Heart left ventricle (tissue), 16 donors: Measurements from ENCODE around the gene FOXE1. TPM values are rescaled to one million over a fixed set of nuclear protein-coding genes. Genes with fewer than 3 reads are reported as not detected.

Source experiments
- ATAC-seq, 4 donors: fragments of 200-7000 bp; cut with Tn5 transposase; one replicate each; pipeline ENCODE4 v1.9.1; 2020 to 2022; ENCODE audit warnings: moderate library complexity in 4 of 4, mild to moderate bottlenecking in 3 of 4, moderate number of reproducible peaks in 1 of 4
- DNase-seq, 5 donors: peaks; one replicate each; pipeline ENCODE4 v3.0.0-alpha.2; 2020
- H3K27ac ChIP-seq, 12 donors: fragments of 200-600 bp; sonication (generic) in 4 of 12; one replicate each; pipeline versions ENCODE4 v1.5.0 to v1.8.0; 2016 to 2022; ENCODE audit warnings: mild to moderate bottlenecking in 2 of 12
- H3K27me3 ChIP-seq, 9 donors: fragments of 200-600 bp; sonication (generic) in 2 of 9; one replicate each; pipeline versions ENCODE4 v1.5.1 to v1.8.0; 2016 to 2022; ENCODE audit warnings: mild to moderate bottlenecking in 3 of 9
- H3K36me3 ChIP-seq, 9 donors: fragments of 200-600 bp; sonication (generic) in 2 of 9; one replicate each; pipeline versions ENCODE4 v1.5.0 to v1.8.0; 2018 to 2022; ENCODE audit warnings: mild to moderate bottlenecking in 2 of 9
- H3K4me1 ChIP-seq, 12 donors: fragments of 200-600 bp; sonication (generic) in 4 of 12; one replicate each; pipeline versions ENCODE4 v1.5.0 to v1.8.0; 2016 to 2022; ENCODE audit warnings: mild to moderate bottlenecking in 3 of 12
- H3K4me3 ChIP-seq, 12 donors: fragments of 200-600 bp; sonication (generic) in 4 of 12; one replicate each; pipeline versions ENCODE4 v1.5.0 to v1.8.0; 2017 to 2022; ENCODE audit warnings: mild to moderate bottlenecking in 9 of 12, moderate library complexity in 4 of 12
- H3K9me3 ChIP-seq, 12 donors: fragments of 200-600 bp; sonication (generic) in 4 of 12; one replicate each; pipeline versions ENCODE4 v1.5.0 to v1.8.0; 2016 to 2022; ENCODE audit warnings: mild to moderate bottlenecking in 1 of 12
- CTCF ChIP-seq, 12 donors: fragments of 200-600 bp; sonication (generic) in 4 of 12; IDR thresholded peaks; one replicate each; pipeline versions ENCODE4 v1.5.0 to v1.8.0; 2018 to 2022; ENCODE audit warnings: antibody characterized with exemption in 12 of 12, mild to moderate bottlenecking in 5 of 12
- POLR2A ChIP-seq, 2 donors: fragments of 450-650 bp; IDR thresholded peaks; one replicate each; pipeline ENCODE4 v1.6.1; 2017; ENCODE audit warnings: antibody characterized with exemption in 2 of 2, mild to moderate bottlenecking in 2 of 2, moderate library complexity in 2 of 2
- WGBS, 4 donors: extraction: QIAGEN DNeasy Blood & Tissue Kit in 2 of 4; methylation state at CpG; one replicate each; pipeline versions ENCODE4 v1.1.5 to v1.1.7; 2013 to 2018; 5-methylcytosine and 5-hydroxymethylcytosine counted together
- intact Hi-C, 10 donors: fragments of 100-400 bp; cut with DNase I; formaldehyde crosslinking; loops; one replicate each; pipeline versions ENCODE4 v1.11.1 to v1.14.2; 2022
- polyA plus RNA-seq, 2 donors: library from polyadenylated mRNA; stranded (reverse); fragments of 200-250 nt; gene quantifications; one replicate each; pipeline ENCODE4 v1.2.3, GENCODE V29; 2013
- total RNA-seq, 9 donors: library from RNA; depleted of rRNA in 2 of 9; stranded (reverse); fragments of >200 nt in 2 of 9; fragmentation: NEBNext Ultra II Directional in 3 of 9; extraction: Animal tissue kit (Norgen Biotek cat#: 25700) in 3 of 9; gene quantifications; one replicate each; pipeline versions ENCODE4 v1.1.0 to v1.2.4, GENCODE V29; 2016 to 2023
- donor health status: ischemic (EF 13 %, LVEDD 7.1; RV severe dilation, severe dysfunction).
- donor health status: healthy with polysubstance abuse.
- donor health status: DM: no; HTN: yes; CAD: no.
- donor health status: DM: no; HTN: no; CAD: no.
- donor health status: ischemic (EF 25% LVEDD 6.9; RV normal size, moderate dysfunction).
- donor health status: ischemic (EF 25% LVEDD 5.7; RV mildly dilated, moderate dysfunction).
- donor health status: healthy.
- donor health status: DM: yes; HTN: yes; CAD: no.
- donor health status: ischemic (EF 35%, LVEDD 5.7; RV mildly dilated, moderate dysfunction).
- donor health status: nonischemic (EF 11% LVEDD 7.7; RV severe dilation, severe dysfunction).
- donor health status: DM: yes; HTN: yes; CAD: no.
- donor health status: PGD.
- donor health status: ischemic (EF 29% LVEDD 5.4; RV normal size, mild dysfunction).
- donor health status: nonischemic (EF 23%, LVEDD 6.1; RV moderate dilation, normal function).

FOXE1 gene
- total and polyA plus RNA-seq, 11 donors: not detected

GRCh38 chr9:97853844-97854695 is 1.0 kb downstream of the FOXE1 start:
- H3K9me3 ChIP-seq: no peaks in the 10 kb centered on the region
- intact Hi-C loops: no loop called here
- DNase-seq (no peak), ATAC-seq (peak in 1 of 4 donors; percentile 28)
- TF ChIP-seq CTCF (IDR thresholded peaks at IDR 0.05) (peak in 2 of 12 donors; percentile 11 to 16), POLR2A (IDR thresholded peaks at IDR 0.05) (no peak)
- 2 to 4% (median 3%) methylated on average over 19 to 125 of the region's 125 CpGs for WGBS, 4 donors
- H3K4me3 ChIP-seq: peak overlapping the region in 11 of 12 donors; percentile 6 to 53 (median 33)
- H3K4me1 ChIP-seq: peaks cover 0 to 47% (median 12%) of the 10 kb centered on the region in 12 donors
- no peaks in the 10 kb centered on the region for H3K36me3 ChIP-seq
- H3K27ac ChIP-seq: no peak overlapping the region
- peaks cover 79 to 100% (median 97%) of the 10 kb centered on the region in 9 donors for H3K27me3 ChIP-seq

GRCh38 chr9:97854696-97855485 is 1.9 kb downstream of the FOXE1 start:
- Histone ChIP-seq H3K27ac (no peak overlapping the region), H3K4me1 (peaks cover 0 to 45% (median 12%) of the 10 kb centered on the region in 12 donors), H3K4me3 (peak overlapping the region in 1 of 12 donors; percentile 53), H3K27me3 (peaks cover 75 to 100% (median 97%) of the 10 kb centered on the region in 9 donors), H3K36me3 (no peaks in the 10 kb centered on the region), H3K9me3 (no peaks in the 10 kb centered on the region)
- ATAC-seq (no peak), DNase-seq (no peak)
- TF ChIP-seq POLR2A (IDR thresholded peaks at IDR 0.05) (no peak), CTCF (IDR thresholded peaks at IDR 0.05) (no peak)
- 6 to 11% (median 8%) methylated on average over 35 to 71 of the region's 71 CpGs for WGBS, 4 donors
- intact Hi-C loops: no loop called here

GRCh38 chr9:97855486-97855875 is 2.5 kb downstream of the FOXE1 start:
- no peaks in the 10 kb centered on the region for H3K9me3 ChIP-seq
- intact Hi-C loops: no loop called here
- 4 to 17% (median 10%) methylated on average over 8 of the region's 8 CpGs for WGBS, 4 donors
- no peak overlapping the region for H3K4me3 ChIP-seq
- ATAC-seq: no peak
- DNase-seq: no peak
- H3K27ac ChIP-seq: no peak overlapping the region
- peaks cover 73 to 100% (median 95%) of the 10 kb centered on the region in 9 donors for H3K27me3 ChIP-seq
- H3K36me3 ChIP-seq: no peaks in the 10 kb centered on the region
- peaks cover 0 to 45% (median 12%) of the 10 kb centered on the region in 12 donors for H3K4me1 ChIP-seq
- TF ChIP-seq POLR2A (IDR thresholded peaks at IDR 0.05): no peak
- TF ChIP-seq CTCF (IDR thresholded peaks at IDR 0.05): no peak

DNA sequence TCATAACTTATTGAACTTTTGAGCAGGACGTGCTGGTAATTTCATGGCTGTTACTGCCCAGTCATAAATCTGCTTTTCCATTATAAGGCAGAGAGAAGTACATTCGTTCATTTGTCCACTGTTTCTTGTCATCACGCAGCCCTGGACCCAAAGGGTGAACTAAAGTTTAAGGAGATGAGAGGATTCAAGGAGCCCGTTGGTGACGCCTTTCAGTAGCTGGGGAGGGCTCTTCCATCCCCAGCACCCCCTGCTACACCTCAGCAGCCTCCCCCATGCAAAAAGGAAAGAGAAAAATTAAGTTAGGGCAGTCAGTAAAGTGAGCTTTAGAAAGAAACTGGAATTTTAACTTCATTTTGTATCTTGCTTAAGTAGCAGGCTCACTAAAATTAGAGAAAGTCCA is 2.9 kb downstream of the FOXE1 start:
- Histone ChIP-seq H3K27ac (no peak overlapping the region), H3K27me3 (peaks cover 72 to 100% (median 95%) of the 10 kb centered on the region in 9 donors)
- ATAC-seq: no peak

More for the DNA sequence above, 2.9 kb downstream of the FOXE1 start:
- TF ChIP-seq POLR2A (IDR thresholded peaks at IDR 0.05) (no peak), CTCF (IDR thresholded peaks at IDR 0.05) (no peak)
- WGBS, 4 donors: 16 to 22% (median 18%) methylated on average over 5 of the region's 5 CpGs
- peaks cover 0 to 45% (median 12%) of the 10 kb centered on the region in 12 donors for H3K4me1 ChIP-seq
- DNase-seq: no peak
- no peaks in the 10 kb centered on the region for H3K9me3 ChIP-seq
- intact Hi-C loops: no loop called here
- no peaks in the 10 kb centered on the region for H3K36me3 ChIP-seq
- H3K4me3 ChIP-seq: no peak overlapping the region
